ENCODE results near the gene RNF207.

Gene RNF207

GRCh38 chr1:6205849-6206519 lies at the start of gene RNF207:
Gene RNF207 (plus strand): TSS chr1:6206119. CDS start chr1:6206536, 417 bp downstream.
- no peak for DNase-seq (ENCODE audit: low read depth, low spot score)

GRCh38 chr1:6157132-6157527 lies 48.8 kb upstream of the RNF207 start:
- no peak for DNase-seq (ENCODE audit: low read depth, low spot score)

- no peak for DNase-seq (ENCODE audit: low read depth, low spot score)
Observed at GRCh38 chr1:6157528-6158174, 48.3 kb upstream of the RNF207 start.

- no peak for DNase-seq (ENCODE audit: low read depth, low spot score)
Observed at GRCh38 chr1:6158181-6158580, 47.7 kb upstream of the RNF207 start.

GRCh38 chr1:6162341-6162740 lies 43.6 kb upstream of the RNF207 start:
- no peak for DNase-seq (ENCODE audit: low read depth, low spot score)

- no peak for DNase-seq (ENCODE audit: low read depth, low spot score)
Observed at GRCh38 chr1:6162773-6163172, 43.1 kb upstream of the RNF207 start.

- DNase-seq (ENCODE audit: low read depth, low spot score): no peak
Observed at GRCh38 chr1:6163191-6163972, 42.5 kb upstream of the RNF207 start.

GRCh38 chr1:6163973-6164617 lies 41.8 kb upstream of the RNF207 start:
- DNase-seq (ENCODE audit: low read depth, low spot score): no peak

- no peak for DNase-seq (ENCODE audit: low read depth, low spot score)
Observed at GRCh38 chr1:6165027-6165426, 40.9 kb upstream of the RNF207 start.

GRCh38 chr1:6165441-6165985 lies 40.4 kb upstream of the RNF207 start:
- DNase-seq (ENCODE audit: low read depth, low spot score): no peak

- DNase-seq (ENCODE audit: low read depth, low spot score): no peak
Observed at GRCh38 chr1:6166221-6166620, 39.7 kb upstream of the RNF207 start.

GRCh38 chr1:6166655-6167390 lies 39.1 kb upstream of the RNF207 start:
- no peak for DNase-seq (ENCODE audit: low read depth, low spot score)

- no peak for DNase-seq (ENCODE audit: low read depth, low spot score)
Observed at GRCh38 chr1:6167391-6168303, 38.3 kb upstream of the RNF207 start.

GRCh38 chr1:6168947-6169586 lies 36.9 kb upstream of the RNF207 start:
- DNase-seq (ENCODE audit: low read depth, low spot score): no peak

GRCh38 chr1:6170116-6170741 lies 35.7 kb upstream of the RNF207 start:
- DNase-seq (ENCODE audit: low read depth, low spot score): no peak

GRCh38 chr1:6170742-6171201 lies 35.1 kb upstream of the RNF207 start:
- DNase-seq (ENCODE audit: low read depth, low spot score): no peak

- no peak for DNase-seq (ENCODE audit: low read depth, low spot score)
Observed at GRCh38 chr1:6171548-6172124, 34.3 kb upstream of the RNF207 start.

GRCh38 chr1:6172549-6172948 lies 33.4 kb upstream of the RNF207 start:
- DNase-seq (ENCODE audit: low read depth, low spot score): no peak
